Measurements from ENCODE around the gene SGSM2. TPM values are rescaled to one million over a fixed set of nuclear protein-coding genes. Genes with fewer than 3 reads are reported as not detected.

Gene SGSM2
- total RNA-seq, 1 experiment from 2014 or later: 25.7 TPM

GRCh38 chr17:2369039-2369438 is 31.7 kb downstream of the SGSM2 start:
- DNase-seq (ENCODE audit: low spot score): no peak

- no peak for DNase-seq (ENCODE audit: low spot score)
These were observed 32.4 kb downstream of the SGSM2 start for GRCh38 chr17:2369551-2370210.

GRCh38 chr17:2370211-2370589 is 32.9 kb downstream of the SGSM2 start:
- no peak for DNase-seq (ENCODE audit: low spot score)

DNA sequence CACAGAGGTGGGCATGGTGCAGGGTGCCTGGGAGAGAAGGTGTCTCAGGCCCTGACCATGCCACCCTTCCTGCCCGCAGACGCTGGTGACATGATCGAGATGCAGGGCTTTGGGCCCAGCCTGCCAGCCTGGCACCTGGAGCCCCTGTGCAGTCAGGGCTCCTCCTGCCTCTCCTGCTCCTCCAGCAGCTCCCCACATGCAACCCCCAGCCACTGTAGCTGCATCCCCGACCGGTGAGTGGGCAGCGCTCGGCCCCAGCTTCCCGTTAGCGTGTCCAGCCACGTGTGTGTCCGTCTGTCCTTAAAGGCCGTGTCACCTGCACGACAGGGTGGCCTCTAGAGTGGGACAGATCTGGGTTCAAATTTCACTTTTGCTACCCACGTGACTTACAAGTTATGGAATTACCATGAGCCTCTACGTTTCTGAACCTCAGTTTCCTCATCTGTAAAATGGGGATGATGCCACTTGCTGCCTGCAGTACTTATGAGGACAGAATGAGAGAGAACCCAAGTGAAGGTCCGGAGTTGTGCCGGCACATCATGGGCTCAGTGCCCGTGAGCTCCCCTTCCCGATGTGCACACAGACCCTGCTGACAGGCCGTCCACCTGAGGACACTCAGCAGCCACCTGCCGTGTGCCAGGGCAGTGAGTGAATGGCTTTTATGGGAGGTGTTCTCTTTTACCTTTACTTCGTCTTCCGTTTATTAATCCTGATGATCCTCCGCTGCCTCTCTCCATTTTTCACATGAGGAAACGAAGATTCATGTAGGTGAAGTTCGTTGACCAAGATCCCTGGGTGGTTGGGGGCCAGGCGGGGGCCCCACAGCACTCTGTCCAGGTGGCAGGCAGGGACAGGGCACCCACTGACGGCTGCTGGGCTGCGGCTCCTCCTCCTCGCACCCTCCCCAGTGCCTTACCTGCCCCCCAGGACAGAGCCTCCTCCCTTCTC is 34.2 kb downstream of the SGSM2 start:
- no peak for DNase-seq (ENCODE audit: low spot score)

DNA sequence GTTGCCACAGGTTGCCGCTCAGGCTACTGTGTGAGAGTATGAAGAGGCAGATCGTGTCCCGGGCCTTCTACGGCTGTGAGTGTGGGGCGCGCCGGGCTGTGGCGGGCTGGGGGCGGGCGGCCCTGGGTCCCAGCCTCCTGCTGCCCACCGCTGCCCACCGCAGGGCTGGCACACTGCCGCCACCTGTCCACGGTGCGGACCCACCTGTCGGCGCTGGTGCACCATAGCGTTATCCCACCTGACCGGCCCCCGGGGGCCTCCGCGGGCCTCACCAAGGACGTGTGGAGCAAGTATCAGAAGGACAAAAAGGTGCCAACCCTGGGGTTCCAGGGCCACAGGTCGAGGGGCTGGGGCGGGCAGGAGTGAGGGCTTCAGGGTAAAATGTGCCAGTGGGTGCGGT is 34.9 kb downstream of the SGSM2 start:
- no peak for DNase-seq (ENCODE audit: low spot score)

DNA sequence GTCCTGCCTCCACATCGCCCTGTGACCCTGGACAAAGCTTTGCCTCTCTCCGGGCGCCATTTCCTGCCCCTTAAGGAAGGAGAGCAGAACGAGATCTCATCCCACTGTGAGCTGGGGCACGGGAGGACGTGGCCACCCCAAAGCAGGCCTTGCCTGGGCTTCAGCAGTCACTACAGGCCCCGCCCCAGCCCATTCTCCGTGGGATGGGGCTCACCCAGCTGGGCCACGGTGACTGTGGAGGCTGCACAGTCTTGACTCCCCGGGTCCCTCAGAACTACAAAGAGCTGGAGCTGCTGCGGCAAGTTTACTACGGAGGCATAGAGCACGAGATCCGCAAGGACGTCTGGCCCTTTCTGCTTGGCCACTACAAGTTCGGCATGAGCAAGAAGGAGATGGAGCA is 35.4 kb downstream of the SGSM2 start:
- no peak for DNase-seq (ENCODE audit: low spot score)

DNA sequence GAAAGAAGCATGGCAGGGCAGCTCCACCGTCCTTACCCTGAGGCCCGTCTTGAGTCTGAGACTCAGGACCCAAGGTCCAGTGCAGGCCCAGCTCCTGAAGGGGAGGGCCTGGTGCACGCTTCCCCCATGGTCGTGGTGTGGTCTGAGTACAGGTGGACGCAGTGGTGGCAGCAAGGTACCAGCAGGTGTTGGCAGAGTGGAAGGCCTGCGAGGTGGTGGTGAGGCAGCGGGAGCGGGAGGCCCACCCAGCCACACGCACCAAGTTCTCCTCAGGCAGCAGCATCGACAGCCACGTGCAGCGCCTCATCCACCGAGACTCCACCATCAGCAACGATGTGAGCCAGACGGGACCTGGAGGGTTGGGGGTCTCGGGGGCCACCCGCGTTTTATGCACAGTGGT is 35.9 kb downstream of the SGSM2 start:
- no peak for DNase-seq (ENCODE audit: low spot score)

- no peak for DNase-seq (ENCODE audit: low spot score)
These were observed 37.4 kb downstream of the SGSM2 start for GRCh38 chr17:2374549-2375285.

DNA sequence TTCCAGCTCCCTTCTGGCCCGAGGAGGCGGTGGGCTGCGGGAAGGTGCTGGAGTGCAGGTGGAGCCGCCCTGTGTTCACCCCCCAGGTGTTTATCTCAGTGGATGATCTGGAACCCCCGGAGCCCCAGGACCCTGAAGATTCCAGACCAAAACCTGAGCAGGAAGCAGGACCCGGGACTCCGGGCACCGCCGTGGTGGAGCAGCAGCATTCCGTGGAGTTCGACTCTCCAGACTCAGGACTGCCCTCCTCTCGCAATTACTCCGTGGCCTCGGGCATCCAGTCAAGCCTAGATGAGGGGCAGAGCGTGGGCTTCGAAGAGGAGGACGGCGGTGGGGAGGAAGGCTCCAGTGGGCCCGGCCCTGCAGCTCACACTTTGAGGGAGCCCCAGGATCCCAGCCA is 38.1 kb downstream of the SGSM2 start:
- no peak for DNase-seq (ENCODE audit: low spot score)

DNA sequence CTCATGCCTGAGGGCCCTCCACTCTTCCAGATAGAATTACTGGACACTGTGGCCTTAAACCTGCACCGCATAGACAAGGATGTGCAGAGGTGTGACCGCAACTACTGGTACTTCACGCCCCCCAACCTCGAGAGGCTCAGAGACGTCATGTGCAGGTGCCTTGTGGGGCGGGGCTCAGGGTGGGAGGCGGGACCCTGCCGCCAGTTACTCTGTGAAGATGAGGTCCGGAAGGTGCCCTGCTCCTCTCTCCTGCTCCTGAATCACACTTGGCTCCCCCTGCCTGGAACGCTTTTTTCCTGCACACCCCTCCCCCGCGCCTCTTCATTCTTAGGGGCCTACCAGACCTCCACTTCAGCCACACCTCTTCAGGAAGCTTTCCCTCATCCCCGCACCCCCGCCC is 38.8 kb downstream of the SGSM2 start:
- no peak for DNase-seq (ENCODE audit: low spot score)

- DNase-seq (ENCODE audit: low spot score): no peak
These were observed 40.4 kb downstream of the SGSM2 start for GRCh38 chr17:2377659-2378058.

GRCh38 chr17:2378905-2379304 is 41.6 kb downstream of the SGSM2 start:
- no peak for DNase-seq (ENCODE audit: low spot score)

- no peak for DNase-seq (ENCODE audit: low spot score)
These were observed 42.4 kb downstream of the SGSM2 start for GRCh38 chr17:2379489-2380225.

DNA sequence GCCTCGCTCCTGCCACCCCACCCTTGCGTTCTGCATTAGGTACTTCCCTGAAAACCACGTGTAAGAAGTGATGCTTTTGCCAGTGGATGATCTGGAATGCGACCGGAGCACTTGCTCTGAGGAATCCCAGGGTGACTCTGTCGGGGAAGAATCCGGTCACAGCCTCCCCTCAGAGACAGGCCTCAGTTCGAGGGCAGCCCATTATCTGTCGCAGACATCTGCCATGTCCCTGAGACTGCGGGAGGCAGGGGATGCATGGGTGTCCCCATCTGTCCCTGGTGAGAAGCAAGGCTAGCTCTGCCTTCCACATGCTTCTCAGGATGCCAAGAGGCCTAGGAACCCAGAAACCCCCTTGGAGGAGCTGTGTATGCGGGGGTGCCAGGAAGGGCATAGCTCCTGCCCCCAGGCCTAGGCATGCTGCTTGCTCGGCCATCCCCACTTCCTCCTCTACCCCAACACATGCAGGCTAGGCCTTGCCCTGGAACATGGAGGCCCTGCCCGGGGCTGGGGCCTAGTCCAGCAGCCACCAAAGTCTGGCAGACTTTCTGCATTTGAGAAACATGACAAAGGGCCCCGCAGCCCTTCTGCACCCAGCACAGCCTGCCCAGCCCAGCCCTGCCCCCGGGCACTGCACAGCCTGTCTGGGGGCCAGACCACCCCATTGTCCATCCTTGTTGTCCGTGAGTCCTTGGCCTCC is 43.1 kb downstream of the SGSM2 start:
- DNase-seq (ENCODE audit: low spot score): no peak

DNA sequence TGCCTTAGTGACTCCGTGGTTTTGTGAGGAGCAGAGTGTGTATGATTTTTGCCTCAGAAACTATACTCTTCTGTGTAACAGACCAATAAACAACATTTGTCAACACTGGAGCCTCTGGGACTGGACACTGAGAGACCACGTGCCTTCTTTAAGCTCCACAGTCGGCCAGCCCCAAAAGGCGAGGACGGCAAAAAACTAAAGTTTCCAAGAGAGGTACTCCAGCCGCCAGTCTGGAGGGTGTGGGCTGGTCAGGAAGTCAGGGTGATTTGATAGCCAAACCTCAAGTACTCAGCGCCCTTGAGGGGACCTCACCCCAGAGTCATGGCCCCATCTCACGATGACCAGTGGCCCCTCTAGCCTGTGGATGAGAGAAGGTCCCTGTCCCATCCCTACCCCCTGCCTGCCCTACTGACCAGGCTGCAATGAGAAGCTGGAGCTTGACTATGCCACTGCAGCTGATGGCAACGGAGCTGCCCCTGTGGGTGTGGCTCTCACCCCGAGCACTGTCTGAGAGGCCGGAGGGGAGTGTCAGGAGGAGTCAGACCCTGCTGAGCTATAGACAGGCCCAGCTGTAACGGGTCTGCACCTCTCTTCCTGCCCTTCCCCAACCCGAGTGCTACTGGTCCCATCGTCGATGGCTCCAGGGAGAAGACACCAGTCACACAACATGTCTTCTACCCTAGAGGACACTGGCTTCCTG is 43.8 kb downstream of the SGSM2 start:
- DNase-seq (ENCODE audit: low spot score): no peak

- no peak for DNase-seq (ENCODE audit: low spot score)
These were observed 46.4 kb downstream of the SGSM2 start for GRCh38 chr17:2383628-2384167.

DNA sequence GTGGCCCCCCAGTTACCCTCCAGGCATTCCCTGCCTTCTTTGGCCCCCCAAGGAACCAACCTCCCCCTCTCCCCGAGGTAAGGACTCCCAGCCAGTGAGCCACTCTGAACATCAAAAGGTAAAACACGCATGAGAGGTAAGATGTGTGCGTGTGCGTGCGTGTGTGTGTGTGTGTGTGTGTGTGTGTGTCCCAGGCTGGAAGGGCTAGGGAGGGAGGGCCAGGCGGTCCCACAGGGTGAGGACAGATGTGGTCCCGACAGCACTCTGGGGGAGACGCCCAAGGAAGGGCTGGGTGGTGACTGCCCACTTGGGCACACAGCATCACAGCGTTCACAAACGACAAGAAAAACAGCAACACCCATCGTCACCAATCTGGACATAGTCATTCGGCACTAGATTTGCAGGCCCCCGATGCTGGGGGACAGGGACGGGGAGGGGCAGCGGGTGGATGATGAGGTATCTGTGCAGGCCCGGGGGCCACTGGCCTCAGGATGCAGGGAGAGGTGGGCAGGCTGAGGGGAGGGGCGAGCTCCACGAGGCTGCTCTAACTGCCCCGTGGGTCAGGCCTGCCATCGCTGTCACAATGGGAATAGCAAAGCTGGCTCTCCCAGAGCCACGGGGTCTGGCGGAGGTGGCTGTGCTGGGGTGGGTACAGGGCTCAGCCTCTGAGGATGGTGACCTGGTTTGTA is 47.3 kb downstream of the SGSM2 start:
- no peak for DNase-seq (ENCODE audit: low spot score)

GRCh38 chr17:2385240-2386210 is 48.2 kb downstream of the SGSM2 start:
- DNase-seq (ENCODE audit: low spot score): no peak
